Activated gamma-delta T cell treated with Interleukin-2 at 50 U/mL for 16 hours (primary cell): ENCODE data around the gene HIF1A.
"Not testable (repeated sequence)": the region's sequence is repeated elsewhere in the genome, so short reads cannot be mapped to it uniquely, and the experiment has no call there.

ENCODE experiments used
- DNase-seq: peaks from one replicate; pipeline ENCODE4 v3.0.0-alpha.2; 2020

HIF1A gene

GRCh38 chr14:61675291-61675690 is 20.0 kb upstream of the HIF1A start:
- DNase-seq = no peak

GRCh38 chr14:61677479-61677878 is 17.8 kb upstream of the HIF1A start:
- DNase-seq = no peak

DNA sequence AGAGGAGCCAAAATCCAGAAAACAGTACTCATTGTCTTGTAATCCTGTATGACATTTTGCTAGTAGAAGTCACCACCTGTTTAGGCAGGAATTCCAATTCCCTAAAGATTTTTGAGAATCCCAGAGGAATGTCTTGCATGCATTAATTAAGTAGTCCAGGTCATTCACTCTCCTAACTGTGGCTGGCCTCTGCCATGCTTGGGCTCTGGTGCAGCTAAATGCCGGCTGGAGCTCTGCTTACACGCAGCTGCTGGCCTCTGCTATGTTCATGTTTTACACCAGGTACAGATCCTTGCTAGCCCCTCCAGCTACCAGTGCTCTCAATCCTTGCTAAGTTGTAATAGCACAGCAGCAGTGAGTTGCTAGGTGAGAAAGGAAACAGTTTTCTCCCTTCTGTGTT is 16.3 kb upstream of the HIF1A start:
- no peak for DNase-seq

- no peak for DNase-seq
These were observed 13.9 kb upstream of the HIF1A start for GRCh38 chr14:61681413-61681812.

DNA sequence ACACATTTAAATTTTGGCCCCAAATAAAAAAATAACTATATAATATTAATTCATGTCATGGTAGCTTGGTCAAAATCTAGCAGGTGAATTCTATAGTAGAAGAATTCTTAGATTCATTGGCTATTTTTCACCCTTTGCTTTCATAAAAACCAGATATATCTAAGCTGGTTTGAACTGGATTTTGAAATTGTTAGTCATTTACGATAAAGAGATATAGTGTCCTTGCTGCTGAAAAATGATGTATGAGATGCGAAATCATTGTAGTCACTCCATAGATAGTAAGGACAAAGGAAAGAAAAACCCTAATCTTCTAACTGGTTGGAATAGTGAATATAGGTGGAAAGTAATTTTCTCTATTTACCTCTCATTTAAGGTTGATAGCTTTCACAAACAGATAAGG is 12.2 kb upstream of the HIF1A start:
- no peak for DNase-seq

DNA sequence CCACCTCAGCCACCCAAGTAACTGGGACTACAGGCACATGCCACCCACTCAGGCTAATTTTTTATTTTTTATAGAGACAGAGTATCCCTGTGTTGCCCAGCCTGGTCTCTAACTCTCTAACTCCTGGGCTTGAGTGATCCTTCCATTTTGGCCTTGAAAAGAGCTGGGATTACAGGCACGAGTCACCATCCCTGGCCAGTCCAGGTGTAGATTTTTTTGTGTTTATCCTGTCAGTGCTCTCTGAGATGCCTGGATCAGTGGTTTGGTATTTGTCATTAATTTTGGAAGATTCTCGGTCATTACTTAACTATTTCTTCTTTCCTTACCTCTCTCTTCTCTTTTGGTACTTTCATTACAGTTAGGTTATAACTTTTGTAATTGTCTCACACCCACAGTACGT is 5.3 kb upstream of the HIF1A start:
- no peak for DNase-seq

DNA sequence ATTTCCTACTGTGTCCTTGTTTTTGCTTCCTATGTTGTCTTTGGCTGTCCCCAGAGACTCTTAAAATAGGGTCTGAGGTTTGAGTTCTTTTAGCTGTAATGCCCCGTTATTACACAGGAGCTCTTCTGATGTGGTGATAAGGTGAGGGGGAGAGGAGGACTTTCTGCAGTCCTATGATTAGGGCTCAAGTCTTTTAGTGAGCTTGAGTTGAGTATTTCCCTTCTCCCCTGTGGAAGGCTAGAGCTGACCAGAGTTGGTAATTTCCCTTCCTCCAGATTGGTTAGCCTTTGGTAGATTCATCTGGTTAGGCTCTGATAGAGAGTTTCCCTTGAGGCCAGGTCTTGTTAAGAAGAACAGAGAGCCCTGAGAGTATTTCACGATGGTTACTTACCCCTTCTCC is 4.3 kb upstream of the HIF1A start:
- no peak for DNase-seq

DNA sequence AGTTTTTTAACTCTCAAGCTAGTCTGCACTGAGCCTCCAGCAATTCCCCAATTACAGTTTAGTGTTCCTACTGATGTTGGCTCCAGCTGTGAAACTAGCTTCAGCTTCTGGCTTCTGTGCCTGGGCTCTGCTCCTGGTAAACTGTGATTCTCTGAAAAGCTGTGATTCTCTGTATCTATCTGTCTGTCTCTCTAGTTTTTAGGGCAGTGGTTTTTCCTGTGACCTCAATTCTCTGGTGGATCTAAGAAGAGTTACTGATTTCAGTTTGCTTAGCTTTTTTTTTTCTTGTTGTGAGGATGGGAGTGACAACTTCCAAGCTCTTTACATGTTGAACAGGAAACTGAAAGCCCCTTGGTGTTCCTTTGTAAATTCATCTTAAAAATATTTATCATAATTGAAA is 3.8 kb upstream of the HIF1A start:
- DNase-seq = no peak

DNA sequence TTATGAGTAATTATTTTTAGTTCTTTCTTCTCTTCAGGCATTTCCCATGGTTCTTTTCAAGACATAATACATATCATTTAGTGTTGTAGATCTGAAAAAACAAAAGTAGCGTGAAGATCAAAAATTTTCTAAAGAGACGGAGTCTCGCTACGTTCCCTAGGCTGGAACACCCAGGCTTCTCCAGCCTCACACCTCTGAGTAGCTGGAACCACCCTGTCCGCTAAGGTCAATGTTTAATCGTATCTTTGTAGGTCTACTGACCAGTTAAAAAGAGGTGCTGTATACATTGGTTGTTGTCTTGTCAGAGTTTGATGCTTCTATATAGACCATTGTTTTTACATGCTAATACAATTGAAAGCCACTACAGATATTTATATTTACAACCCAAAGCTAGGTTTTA is 1.3 kb upstream of the HIF1A start:
- no peak for DNase-seq

DNA sequence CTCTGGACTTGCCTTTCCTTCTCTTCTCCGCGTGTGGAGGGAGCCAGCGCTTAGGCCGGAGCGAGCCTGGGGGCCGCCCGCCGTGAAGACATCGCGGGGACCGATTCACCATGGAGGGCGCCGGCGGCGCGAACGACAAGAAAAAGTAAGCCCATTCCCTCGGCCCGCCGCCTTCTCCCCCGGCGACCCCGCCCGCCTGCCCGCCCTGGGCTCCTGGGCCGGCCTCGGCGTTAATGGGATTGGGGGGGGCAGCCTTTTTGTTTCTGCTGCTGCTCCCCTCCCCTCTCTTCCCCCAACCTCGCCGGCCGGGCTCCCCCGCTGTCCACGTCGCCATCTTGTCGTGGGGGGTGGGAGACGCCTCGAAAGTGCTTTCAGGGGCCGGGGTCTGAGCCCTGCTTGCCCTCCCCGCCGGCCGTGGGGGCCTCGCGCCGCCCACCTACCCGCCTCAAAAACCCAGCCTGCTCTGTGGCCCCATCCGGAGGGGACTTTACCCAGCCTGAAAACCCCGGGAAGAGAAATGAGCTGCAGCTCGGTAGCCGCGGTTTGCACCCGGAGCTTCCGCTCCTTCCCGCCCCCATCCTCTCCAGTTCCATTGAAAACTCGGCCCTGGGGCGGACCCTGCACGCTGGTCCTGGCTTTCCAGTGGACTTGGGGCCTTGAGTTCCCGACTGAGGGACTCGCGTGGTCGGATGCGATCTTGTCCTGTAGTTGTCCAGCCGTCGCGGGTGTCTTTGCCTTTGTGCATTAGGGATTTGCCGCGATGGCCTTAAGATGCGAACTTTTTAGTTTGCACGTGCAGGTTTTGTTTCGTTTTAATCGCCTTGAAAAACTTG is 598 bp downstream of the HIF1A start:
- peak; percentile 30 for DNase-seq

DNA sequence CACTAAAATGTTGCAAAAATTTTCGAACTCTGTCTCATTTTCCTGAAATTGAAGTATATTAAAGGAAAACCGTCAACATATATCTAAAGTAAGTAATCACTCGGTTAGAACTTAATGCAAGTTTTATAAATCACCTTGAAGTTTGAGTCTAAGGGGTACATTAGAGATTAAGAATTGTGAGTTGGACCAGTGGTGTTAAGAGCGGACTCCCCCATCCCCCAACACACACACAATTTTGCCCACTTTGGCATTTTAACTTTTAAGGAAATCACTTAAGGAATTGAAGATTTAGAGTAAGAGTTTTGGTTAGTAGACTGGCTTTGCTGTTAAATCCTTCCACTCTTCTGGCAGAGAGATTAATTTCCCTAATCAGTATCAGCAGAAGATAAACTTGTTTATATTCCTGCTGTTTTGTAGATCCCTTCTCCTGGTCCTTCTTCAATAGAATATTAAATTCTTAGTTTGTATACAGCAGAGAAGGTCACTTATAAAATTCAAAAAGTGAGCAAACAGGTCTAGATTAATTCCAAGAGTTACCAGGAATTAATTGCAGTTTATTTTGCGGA is 1.5 kb downstream of the HIF1A start:
- no peak for DNase-seq

DNA sequence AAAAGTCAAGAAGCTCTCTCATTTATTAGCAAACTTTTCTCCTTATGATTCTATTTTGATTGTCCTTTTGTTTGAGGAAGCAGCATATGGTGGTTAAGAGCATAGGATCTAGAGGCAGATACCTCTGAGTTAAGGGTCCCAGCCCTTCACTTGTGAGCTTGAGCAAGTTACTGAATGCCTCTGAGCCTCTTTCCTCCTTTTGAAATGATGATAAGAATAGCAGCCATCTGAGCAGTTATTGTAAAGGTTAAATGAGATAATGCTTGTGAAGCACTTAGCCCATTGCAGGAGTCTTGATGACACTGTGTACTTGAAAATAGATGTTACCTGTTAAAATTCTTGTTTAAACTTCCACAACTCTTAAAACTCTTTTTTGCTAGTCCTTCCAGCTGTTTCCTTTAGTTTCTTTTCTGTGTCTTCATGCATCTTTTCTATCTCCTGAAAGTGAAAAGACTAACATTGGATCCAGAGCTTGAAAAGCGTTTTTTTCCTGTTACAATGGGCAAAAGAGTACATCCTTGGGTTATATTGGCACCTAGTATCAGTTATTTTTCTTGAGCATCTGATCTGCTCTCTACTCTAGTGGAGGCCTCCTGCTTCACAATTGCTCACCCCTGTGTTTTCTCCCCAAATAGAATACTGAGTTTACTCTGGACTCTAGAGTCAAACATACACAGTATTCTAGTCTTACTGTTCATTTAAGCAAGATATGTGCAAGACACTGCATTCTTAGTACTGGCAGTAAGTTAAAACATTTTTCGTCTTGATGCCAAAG is 3.1 kb downstream of the HIF1A start:
- no peak for DNase-seq

DNA sequence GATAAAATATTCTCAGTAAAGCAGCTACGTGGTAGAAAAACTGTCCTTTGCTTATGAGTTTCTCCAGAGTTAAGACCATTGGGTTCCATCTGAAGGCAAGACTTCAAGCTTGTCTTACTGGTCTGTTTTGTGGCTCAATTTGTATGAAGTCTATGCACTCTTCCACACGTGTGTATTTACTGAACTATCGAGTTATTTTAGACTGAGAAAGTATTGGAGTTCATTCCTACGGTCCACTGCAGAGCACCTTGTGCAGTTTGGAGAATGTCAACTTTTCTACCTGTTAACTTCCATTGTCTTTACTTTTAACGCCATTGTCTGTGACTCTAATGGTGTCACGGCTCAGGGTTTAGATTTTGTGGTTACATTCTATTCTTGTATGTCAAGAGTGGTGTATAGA is 3.7 kb downstream of the HIF1A start:
- no peak for DNase-seq

DNA sequence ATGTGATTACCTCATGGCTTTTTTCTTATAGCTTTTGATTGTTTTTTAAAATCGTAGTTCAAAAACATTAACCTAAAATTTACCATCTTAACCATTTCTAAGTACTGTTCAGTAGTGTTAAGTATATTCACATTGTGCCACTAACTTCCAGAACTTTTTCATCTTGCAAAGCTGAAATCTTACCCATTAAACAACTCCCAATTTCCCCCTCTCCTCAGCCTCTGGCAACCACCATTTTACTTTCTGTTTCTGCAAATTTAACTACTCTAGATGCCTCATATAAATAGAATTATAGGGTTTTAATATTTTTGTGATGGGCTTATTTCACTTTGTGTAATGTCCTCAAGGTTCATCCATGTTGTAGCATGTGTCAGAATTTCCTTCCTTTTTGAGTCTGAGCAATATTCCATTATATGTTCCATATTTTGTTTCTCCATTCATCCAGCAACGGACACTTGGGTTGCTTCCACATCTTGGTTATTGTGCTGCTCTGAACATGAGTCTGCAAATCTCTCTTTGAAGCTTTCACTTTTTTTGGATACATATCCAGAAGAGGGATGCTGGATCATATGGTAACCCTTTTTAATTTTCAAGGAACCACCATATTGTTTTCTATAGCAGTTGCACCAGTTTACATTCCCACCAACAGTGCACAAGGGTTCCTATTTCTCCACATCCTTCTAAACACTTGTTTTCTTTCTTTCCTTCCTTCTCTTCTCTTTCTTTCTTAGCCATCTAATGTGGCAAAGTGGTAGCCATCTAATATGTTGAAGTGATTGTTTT is 5.0 kb downstream of the HIF1A start:
- DNase-seq = no peak

GRCh38 chr14:61701946-61702345 is 6.6 kb downstream of the HIF1A start:
- DNase-seq = no peak

- no peak for DNase-seq
These were observed 8.2 kb downstream of the HIF1A start for GRCh38 chr14:61703342-61704129.

GRCh38 chr14:61704554-61704953 is 9.2 kb downstream of the HIF1A start:
- no peak for DNase-seq

GRCh38 chr14:61705017-61705416 is 9.7 kb downstream of the HIF1A start:
- DNase-seq = no peak

GRCh38 chr14:61706096-61706690 is 10.9 kb downstream of the HIF1A start:
- no peak for DNase-seq

DNA sequence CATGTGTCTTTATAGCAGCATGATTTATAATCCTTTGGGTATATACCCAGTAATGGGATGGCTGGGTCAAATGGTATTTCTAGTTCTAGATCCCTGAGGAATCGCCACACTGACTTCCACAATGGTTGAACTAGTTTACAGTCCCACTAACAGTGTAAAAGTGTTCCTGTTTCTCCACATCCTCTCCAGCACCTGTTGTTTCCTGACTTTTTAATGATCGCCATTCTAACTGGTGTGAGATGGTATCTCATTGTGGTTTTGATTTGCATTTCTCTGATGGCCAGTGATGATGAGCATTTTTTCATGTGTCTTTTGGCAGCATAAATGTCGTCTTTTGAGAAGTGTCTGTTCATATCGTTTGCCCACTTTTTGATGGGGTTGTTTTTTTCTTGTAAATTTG is 12.5 kb downstream of the HIF1A start:
- not testable (repeated sequence) for DNase-seq

- DNase-seq = not testable (repeated sequence)
These were observed 13.4 kb downstream of the HIF1A start for GRCh38 chr14:61708693-61709092.
